HG03196 (cell line): Measurements from ENCODE around the gene AKR1A1.
"Not testable (repeated sequence)": the region's sequence is repeated elsewhere in the genome, so short reads cannot be mapped to it uniquely, and the experiment has no call there.

Source experiments
- ATAC-seq: cut with Tn5 transposase; IDR thresholded peaks from one replicate; pipeline ENCODE4 v1.9.1; 2021; ENCODE audit not compliant: unreplicated experiment

AKR1A1 gene

DNA sequence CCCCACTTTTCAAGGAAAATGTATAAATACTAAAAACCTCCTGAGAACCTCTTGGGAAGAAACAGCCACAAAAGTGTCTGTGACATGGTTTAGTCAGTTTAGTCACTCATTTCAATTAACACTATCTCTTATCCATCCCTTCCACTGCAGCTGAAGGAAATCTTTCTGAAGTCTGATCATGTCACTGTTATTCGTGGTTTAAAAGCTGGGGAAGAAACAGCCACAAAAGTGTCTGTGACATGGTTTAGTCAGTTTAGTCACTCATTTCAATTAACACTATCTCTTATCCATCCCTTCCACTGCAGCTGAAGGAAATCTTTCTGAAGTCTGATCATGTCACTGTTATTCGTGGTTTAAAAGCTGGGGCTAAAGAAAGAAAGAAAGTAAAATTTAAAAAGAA is 27.1 kb upstream of the AKR1A1 start:
- not testable (repeated sequence) for ATAC-seq

GRCh38 chr1:45523975-45524374 is 26.7 kb upstream of the AKR1A1 start:
- ATAC-seq: not testable (repeated sequence)

DNA sequence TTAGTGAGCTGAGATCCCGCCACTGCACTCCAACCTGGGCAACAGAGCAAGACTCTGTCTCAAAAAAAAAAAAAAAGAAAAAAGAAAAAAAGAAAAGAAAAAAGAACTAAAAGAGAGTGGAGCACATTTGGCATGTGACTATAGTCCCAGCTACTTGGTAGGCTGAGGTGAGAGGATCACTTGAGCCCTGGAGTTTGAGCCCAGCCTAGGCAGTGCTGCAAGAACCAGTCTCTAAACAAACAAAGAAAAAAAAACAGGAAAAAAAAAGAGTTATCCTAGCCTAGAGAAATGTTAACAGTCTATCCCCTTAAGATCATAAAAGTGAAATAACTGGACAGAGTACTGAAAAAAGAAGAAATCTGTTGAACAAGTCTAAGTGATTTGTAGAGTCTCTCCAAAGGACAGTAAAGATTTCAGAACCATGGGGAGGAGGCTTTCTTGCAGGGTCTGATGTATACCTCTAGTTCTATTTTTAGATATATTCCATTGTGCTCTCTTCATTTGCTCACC is 24.4 kb upstream of the AKR1A1 start:
- no peak for ATAC-seq

- no peak for ATAC-seq
These were observed 19.9 kb upstream of the AKR1A1 start for GRCh38 chr1:45530632-45531135.

- no peak for ATAC-seq
These were observed 18.8 kb upstream of the AKR1A1 start for GRCh38 chr1:45531873-45532272.

DNA sequence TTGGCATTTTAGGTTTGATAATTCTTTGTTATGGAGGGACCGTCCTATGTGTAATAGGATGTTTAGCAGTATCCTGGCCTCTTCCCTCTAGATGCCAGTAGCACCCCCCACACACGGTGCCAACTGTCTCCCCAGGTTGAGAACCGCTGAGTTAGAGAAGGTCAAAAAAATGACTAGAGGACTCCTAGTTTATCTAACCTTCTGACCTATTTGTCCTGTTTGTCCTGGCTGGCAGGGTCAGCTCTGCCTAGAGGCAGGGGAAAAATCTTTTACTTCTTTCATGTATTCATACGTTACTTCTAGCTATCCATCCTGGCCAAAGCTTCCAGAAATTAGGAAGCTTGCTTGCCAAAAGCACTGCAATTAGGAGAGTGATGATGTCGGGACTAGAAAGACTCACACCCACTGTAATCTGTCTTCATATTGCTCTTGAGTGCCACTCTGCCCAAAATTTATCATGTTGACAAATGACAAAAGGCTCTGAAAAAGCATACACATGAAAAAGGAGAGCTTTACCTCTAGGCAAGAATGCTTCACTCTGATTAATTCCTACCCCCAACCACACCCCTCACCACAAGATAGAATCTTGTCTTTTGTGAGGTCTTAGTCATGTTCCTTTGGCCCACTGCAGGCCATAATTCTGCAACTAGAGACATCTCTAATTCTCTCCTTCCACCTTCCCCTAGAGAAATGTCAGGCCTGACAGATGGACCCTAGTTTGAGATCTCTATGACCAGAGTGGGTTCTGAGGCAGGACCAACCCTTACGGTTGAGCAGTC is 14.4 kb upstream of the AKR1A1 start:
- no peak for ATAC-seq

DNA sequence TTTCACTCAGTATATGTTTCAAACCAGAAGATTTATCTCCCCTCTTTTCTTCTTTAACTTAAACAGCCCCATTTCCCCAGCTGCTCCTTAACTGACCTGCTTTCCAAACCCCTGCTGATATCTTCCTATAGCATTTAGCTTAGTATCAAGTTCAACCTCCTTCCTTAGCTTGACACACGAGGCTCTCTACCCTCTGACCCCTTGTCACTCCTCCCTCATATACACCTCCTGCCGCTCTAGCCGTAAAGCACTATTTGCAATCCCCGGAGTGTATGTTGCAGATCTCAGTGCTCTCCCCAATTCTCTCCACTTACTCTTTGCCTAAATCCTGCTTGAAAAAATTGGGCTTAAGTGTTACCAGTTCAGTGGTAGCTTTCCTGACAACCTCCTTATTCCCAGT is 13.7 kb upstream of the AKR1A1 start:
- ATAC-seq: no peak

GRCh38 chr1:45541193-45541592 is 9.4 kb upstream of the AKR1A1 start:
- ATAC-seq: no peak

DNA sequence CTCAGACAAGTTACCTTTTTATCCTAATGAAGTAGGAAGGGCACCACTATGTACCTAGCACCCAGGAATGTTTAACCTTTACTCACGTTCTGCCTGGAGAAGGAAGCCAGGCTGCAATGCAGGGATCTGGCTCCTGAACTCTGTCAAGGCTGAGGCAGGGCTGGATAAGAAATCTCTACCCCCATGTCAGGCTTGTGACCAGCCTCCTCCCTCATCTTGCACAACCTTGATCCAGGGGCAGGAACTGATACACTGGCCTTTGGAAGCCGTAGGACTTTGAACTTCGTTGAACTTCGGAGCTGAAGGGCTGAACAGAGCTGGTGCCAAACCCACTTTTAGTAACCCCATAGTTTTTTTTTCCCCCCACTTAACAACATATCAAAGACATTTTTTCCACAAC is 8.0 kb upstream of the AKR1A1 start:
- no peak for ATAC-seq

DNA sequence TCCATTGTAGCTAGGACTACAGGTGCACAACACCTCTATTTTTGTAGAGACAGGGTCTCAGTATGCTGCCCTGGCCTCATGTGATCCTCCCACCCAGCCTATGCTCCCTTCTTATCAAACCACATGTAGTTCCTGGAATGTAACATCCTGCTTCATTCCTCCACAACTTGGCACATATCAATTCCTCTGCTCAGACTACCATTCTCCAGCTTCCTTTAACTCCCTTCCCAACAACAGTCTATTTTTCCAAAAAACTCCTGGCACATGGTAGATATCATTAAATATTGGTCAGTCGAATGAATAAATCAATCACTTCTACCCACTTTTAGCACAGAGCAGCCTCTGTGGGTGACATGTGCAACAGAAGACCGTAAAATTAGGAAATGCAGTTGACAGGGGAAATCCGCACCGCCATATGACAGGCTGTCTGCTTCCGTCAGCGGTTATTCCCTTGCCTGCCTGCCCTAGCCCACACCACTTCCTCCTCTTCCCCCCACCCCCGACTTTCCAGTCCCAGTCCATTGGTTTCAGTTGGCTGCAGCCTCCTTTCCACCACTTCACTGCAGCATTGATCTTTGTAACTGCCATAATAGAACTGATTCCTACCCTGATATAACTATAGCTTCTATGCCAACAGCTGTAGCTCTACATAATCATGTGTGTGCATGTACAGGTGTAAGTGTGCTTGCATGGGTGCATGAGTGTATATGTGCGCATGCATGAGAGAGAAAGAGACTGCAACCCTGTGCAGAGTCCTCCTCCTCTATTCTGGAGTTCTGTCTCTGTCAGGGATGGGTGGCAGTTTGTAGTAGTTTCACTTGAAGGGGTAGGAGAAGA is 6.8 kb upstream of the AKR1A1 start:
- ATAC-seq: peak; percentile 55

- no peak for ATAC-seq
These were observed 6.1 kb upstream of the AKR1A1 start for GRCh38 chr1:45544530-45544929.

DNA sequence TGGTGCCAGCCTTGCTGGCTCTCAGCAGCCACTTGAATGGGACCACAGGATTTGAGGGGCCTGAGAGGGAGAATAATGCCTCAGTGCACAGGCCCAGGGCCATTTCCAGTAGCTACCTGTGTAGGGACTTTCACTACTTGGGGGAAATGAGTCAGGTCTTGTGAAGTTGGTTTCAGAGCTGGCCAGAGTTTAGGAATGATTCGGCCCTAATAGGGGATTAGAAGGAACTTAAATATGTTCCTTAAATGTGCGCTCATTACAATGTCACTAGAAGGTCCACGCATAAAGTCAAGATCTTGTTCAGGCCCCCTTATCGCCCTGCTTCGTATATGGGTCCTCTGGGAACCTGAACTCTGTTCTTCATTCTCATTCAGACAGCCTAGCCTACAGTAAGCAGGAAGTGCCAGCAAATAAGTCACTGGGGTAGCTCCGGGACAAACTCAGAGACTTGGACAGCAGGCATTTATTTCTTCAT is 5.6 kb upstream of the AKR1A1 start:
- ATAC-seq: peak; percentile 62

- no peak for ATAC-seq
These were observed 4.9 kb upstream of the AKR1A1 start for GRCh38 chr1:45545553-45546310.

GRCh38 chr1:45551684-45552083 is 1.1 kb downstream of the AKR1A1 start:
- no peak for ATAC-seq

- no peak for ATAC-seq
These were observed 1.7 kb downstream of the AKR1A1 start for GRCh38 chr1:45552331-45552730.

- ATAC-seq: no peak
These were observed 3.6 kb downstream of the AKR1A1 start for GRCh38 chr1:45554198-45554597.

GRCh38 chr1:45557422-45557944 is 6.9 kb downstream of the AKR1A1 start:
- no peak for ATAC-seq

DNA sequence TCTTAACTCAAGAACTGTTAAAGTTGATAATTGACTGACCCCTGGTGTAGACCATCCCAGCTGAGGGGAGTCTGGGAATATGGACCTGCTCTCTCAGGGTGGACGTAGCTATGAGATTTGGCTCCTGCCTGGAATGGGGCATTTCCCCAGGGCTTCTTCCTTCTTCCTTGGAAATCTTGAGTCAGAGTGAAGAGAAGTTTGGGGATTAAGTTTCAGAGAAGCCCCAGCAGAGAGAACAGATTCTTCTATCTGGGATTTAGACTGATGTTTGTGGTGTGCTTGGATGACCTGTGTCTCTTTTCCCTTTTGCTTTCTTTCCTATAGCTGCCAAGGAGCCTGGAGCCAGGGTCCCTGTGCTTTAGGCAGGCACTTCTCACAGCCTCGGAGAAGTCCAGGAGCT is 13.2 kb downstream of the AKR1A1 start:
- no peak for ATAC-seq

DNA sequence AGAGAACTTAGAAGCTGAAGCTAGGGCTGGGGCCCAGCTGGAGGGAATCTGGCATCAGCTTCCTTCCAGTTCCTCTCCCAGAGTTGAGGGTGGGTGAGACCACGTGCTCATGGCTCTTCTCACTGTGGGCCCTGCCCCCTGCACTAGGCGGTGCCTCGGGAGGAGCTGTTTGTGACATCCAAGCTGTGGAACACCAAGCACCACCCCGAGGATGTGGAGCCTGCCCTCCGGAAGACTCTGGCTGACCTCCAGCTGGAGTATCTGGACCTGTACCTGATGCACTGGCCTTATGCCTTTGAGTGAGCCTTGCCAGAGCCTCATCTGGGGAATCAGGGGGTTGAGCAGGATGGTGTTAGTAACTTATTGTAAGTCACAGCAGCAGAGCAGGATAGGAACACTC is 16.1 kb downstream of the AKR1A1 start:
- ATAC-seq: no peak

DNA sequence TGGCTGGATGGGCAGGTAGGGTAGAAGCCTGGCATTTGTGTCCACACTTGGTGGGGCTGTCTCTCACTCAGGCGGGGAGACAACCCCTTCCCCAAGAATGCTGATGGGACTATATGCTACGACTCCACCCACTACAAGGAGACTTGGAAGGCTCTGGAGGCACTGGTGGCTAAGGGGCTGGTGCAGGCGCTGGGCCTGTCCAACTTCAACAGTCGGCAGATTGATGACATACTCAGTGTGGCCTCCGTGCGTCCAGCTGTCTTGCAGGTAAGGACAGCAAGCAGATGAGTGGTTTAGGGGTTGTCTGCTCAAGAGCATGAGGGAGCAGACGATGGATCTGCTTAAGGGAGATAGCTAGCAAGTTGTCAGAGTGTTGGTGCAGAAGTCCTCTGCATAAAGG is 17.3 kb downstream of the AKR1A1 start:
- ATAC-seq: no peak

GRCh38 chr1:45568421-45568820 is 17.8 kb downstream of the AKR1A1 start:
- ATAC-seq: no peak
